Stomach (tissue), 4 donors: ENCODE data around the gene FRAS1.

Experiments used
- CTCF ChIP-seq, 7 experiments: fragments of 450-650 bp in 4 of 7; fragments of 200-600 bp in 3 of 7; sonication (generic) in 3 of 7; IDR thresholded peaks; one replicate each; pipeline ENCODE4 v1.5.1; 2016 to 2019; ENCODE audit warnings: antibody characterized with exemption in 7 of 7, control low read depth in 2 of 7, mild to moderate bottlenecking in 1 of 7
- EP300 ChIP-seq: sonication (generic); formaldehyde crosslinking; IDR thresholded peaks from one replicate; pipeline ENCODE4 v1.6.1; 2017; ENCODE audit warnings: antibody characterized with exemption
- POLR2A ChIP-seq, 4 donors: fragments of 450-650 bp; IDR thresholded peaks; one replicate each; pipeline ENCODE4 v1.6.1; 2016; ENCODE audit warnings: antibody characterized with exemption in 4 of 4, control low read depth in 2 of 4, mild to moderate bottlenecking in 1 of 4, moderate library complexity in 1 of 4

- TF ChIP-seq CTCF (IDR thresholded peaks at IDR 0.05), result no peak
- no peak for TF ChIP-seq POLR2A (IDR thresholded peaks at IDR 0.05)
- TF ChIP-seq EP300, result no peak
Observed at GRCh38 chr4:78213218-78213617, 156.1 kb downstream of the FRAS1 start.
